HG03439 (cell line): ENCODE results near the gene TDP1.

Source experiments
- ATAC-seq: cut with Tn5 transposase; IDR thresholded peaks from one replicate; pipeline ENCODE4 v1.9.1; 2021; ENCODE audit warnings: mild to moderate bottlenecking, moderate library complexity; ENCODE audit not compliant: unreplicated experiment

The TDP1 gene

GRCh38 chr14:89936654-89937185 is 19.0 kb upstream of the TDP1 start:
- ATAC-seq = no peak

GRCh38 chr14:89941830-89942377 is 13.8 kb upstream of the TDP1 start:
- ATAC-seq = no peak

- ATAC-seq = no peak
Observed at GRCh38 chr14:89947344-89947743, 8.4 kb upstream of the TDP1 start.

- no peak for ATAC-seq
Observed at GRCh38 chr14:89952576-89952975, 3.2 kb upstream of the TDP1 start.

- no peak for ATAC-seq
Observed at GRCh38 chr14:89953602-89954001, 2.1 kb upstream of the TDP1 start.

GRCh38 chr14:89954070-89955021 is 1.4 kb upstream of the TDP1 start, which contains the start of gene EFCAB11:
Gene EFCAB11 (minus strand): TSS chr14:89954730. CDS start chr14:89954660, 70 bp downstream.
- peak; percentile 87 for ATAC-seq

GRCh38 chr14:89955022-89955744 is 544 bp upstream of the TDP1 start:
- ATAC-seq = peak; percentile 19

- ATAC-seq = no peak
Observed at GRCh38 chr14:89956661-89957009, 908 bp downstream of the TDP1 start.

- no peak for ATAC-seq
Observed at GRCh38 chr14:89957376-89957775, 1.6 kb downstream of the TDP1 start.

GRCh38 chr14:89957791-89958190 is 2.1 kb downstream of the TDP1 start:
- no peak for ATAC-seq

- no peak for ATAC-seq
Observed at GRCh38 chr14:89958966-89959365, 3.2 kb downstream of the TDP1 start.

GRCh38 chr14:89959853-89960445 is 4.2 kb downstream of the TDP1 start:
- no peak for ATAC-seq

GRCh38 chr14:89960914-89961313 is 5.2 kb downstream of the TDP1 start:
- ATAC-seq = no peak

- ATAC-seq = no peak
Observed at GRCh38 chr14:89963288-89963978, 7.7 kb downstream of the TDP1 start.

- ATAC-seq = no peak
Observed at GRCh38 chr14:89965839-89966238, 10.1 kb downstream of the TDP1 start.

- peak; percentile 53 for ATAC-seq
Observed at GRCh38 chr14:89973234-89973823, 17.6 kb downstream of the TDP1 start.

- ATAC-seq = no peak
Observed at GRCh38 chr14:89977668-89978067, 21.9 kb downstream of the TDP1 start.

GRCh38 chr14:89978656-89979055 is 22.9 kb downstream of the TDP1 start:
- no peak for ATAC-seq

- no peak for ATAC-seq
Observed at GRCh38 chr14:89983375-89983774, 27.6 kb downstream of the TDP1 start.
